H9 (cell line): ENCODE data around the gene NIM1K. TPM values are rescaled to one million over a fixed set of nuclear protein-coding genes. Genes with fewer than 3 reads are reported as not detected.

Source experiments
- DNase-seq: peaks from one replicate; pipeline ENCODE4 v3.0.0-alpha.2; 2017
- H2AFZ ChIP-seq: one replicate; pipeline ENCODE4 v1.6.1; 2013; ENCODE audit warnings: mild to moderate bottlenecking, low read length, control low read depth, moderate library complexity
- H2AK5ac ChIP-seq: 2 replicates; pipeline ENCODE4 v1.6.1; 2013; ENCODE audit warnings: low read length, control low read depth, mixed read lengths; ENCODE audit not compliant: insufficient read length
- H2BK120ac ChIP-seq: one replicate; pipeline ENCODE4 v1.6.1; 2013; ENCODE audit warnings: low read depth, mild to moderate bottlenecking, low read length, control low read depth, inconsistent platforms; ENCODE audit not compliant: poor library complexity, severe bottlenecking
- H2BK12ac ChIP-seq: 2 replicates; pipeline ENCODE4 v1.6.1; 2013; ENCODE audit warnings: low read length, control low read depth, mixed read lengths, low read depth; ENCODE audit not compliant: insufficient read length
- H2BK15ac ChIP-seq: 2 replicates; pipeline ENCODE4 v1.6.1; 2013; ENCODE audit warnings: low read depth, low read length, control low read depth
- H2BK20ac ChIP-seq: one replicate; pipeline ENCODE4 v1.6.1; 2013; ENCODE audit warnings: low read depth, mild to moderate bottlenecking, low read length, control low read depth, inconsistent platforms; ENCODE audit not compliant: poor library complexity, severe bottlenecking
- H2BK5ac ChIP-seq: 2 replicates; pipeline ENCODE4 v1.6.1; 2013; ENCODE audit warnings: low read length, control low read depth, mixed read lengths; ENCODE audit not compliant: insufficient read length
- H3K14ac ChIP-seq: 2 replicates; pipeline ENCODE4 v1.6.1; 2013; ENCODE audit warnings: low read length, control low read depth; ENCODE audit not compliant: insufficient read depth
- H3K18ac ChIP-seq: 2 replicates; pipeline ENCODE4 v1.6.1; 2013; ENCODE audit warnings: low read depth, mild to moderate bottlenecking, mixed read lengths, low read length, control low read depth; ENCODE audit not compliant: insufficient read length
- H3K23ac ChIP-seq: 2 replicates; pipeline ENCODE4 v1.6.1; 2013; ENCODE audit warnings: low read length, control low read depth, mixed read lengths, low read depth; ENCODE audit not compliant: insufficient read length
- H3K23me2 ChIP-seq: 2 replicates; pipeline ENCODE4 v1.6.1; 2013; ENCODE audit warnings: low read depth, mild to moderate bottlenecking, mixed read lengths, low read length, control low read depth; ENCODE audit not compliant: insufficient read length, poor library complexity, severe bottlenecking
- H3K27ac ChIP-seq: 2 replicates; pipeline ENCODE4 v1.5.1; 2013; ENCODE audit warnings: low read length, control low read depth, mixed read lengths, low read depth; ENCODE audit not compliant: insufficient read length
- H3K27me3 ChIP-seq: 2 replicates; pipeline ENCODE4 v1.6.1; 2013; ENCODE audit warnings: low read length, control low read depth, inconsistent platforms; ENCODE audit not compliant: insufficient read depth
- H3K4ac ChIP-seq: 2 replicates; pipeline ENCODE4 v1.6.1; 2013; ENCODE audit warnings: low read depth, mild to moderate bottlenecking, control low read depth, inconsistent platforms, low read length, moderate library complexity
- H3K4me1 ChIP-seq: 2 replicates; pipeline ENCODE4 v1.6.1; 2013; ENCODE audit warnings: low read length, control low read depth, inconsistent platforms; ENCODE audit not compliant: insufficient read depth
- H3K4me2 ChIP-seq: 2 replicates; pipeline ENCODE4 v1.6.1; 2013; ENCODE audit warnings: low read length, control low read depth, mixed read lengths; ENCODE audit not compliant: insufficient read length, insufficient read depth
- H3K56ac ChIP-seq: 2 replicates; pipeline ENCODE4 v1.6.1; 2013; ENCODE audit warnings: low read depth, mild to moderate bottlenecking, mixed read lengths, low read length, control low read depth; ENCODE audit not compliant: insufficient read length
- H3K79me1 ChIP-seq: 2 replicates; pipeline ENCODE4 v1.6.1; 2013; ENCODE audit warnings: low read depth, mild to moderate bottlenecking, moderate library complexity, low read length, control low read depth, inconsistent platforms; ENCODE audit not compliant: insufficient read depth, poor library complexity, severe bottlenecking
- H3K79me2 ChIP-seq: 2 replicates; pipeline ENCODE4 v1.6.1; 2013; ENCODE audit warnings: low read length, control low read depth, inconsistent platforms; ENCODE audit not compliant: insufficient read depth
- H3K9ac ChIP-seq: 2 replicates; pipeline ENCODE4 v1.6.1; 2013; ENCODE audit warnings: low read length, control low read depth, mixed read lengths; ENCODE audit not compliant: insufficient read length; ENCODE audit errors: extremely low read depth
- H3K9me3 ChIP-seq: one replicate; pipeline ENCODE4 v1.6.1; 2013; ENCODE audit warnings: low read depth, low read length, inconsistent platforms; ENCODE audit not compliant: control insufficient read depth
- H3T11ph ChIP-seq: one replicate; pipeline ENCODE4 v1.6.1; 2013; ENCODE audit warnings: mild to moderate bottlenecking, low read length, control low read depth, inconsistent platforms
- H4K20me1 ChIP-seq: one replicate; pipeline ENCODE4 v1.6.1; 2013; ENCODE audit not compliant: control insufficient read depth, insufficient read length, insufficient read depth
- H4K5ac ChIP-seq: 2 replicates; pipeline ENCODE4 v1.6.1; 2013; ENCODE audit warnings: low read depth, mild to moderate bottlenecking, mixed read lengths, low read length, control low read depth; ENCODE audit not compliant: insufficient read length
- H4K8ac ChIP-seq: replicated peaks from 2 replicates; pipeline ENCODE4 v1.6.1; 2013; ENCODE audit warnings: low read length, control low read depth, mixed read lengths, low read depth; ENCODE audit not compliant: insufficient read length
- H4K91ac ChIP-seq: 2 replicates; pipeline ENCODE4 v1.6.1; 2013; ENCODE audit warnings: low read depth, mild to moderate bottlenecking, moderate library complexity, mixed read lengths, low read length, control low read depth; ENCODE audit not compliant: insufficient read length
- H3K27ac Mint-ChIP-seq, 3 experiments: 2 replicates in 2 of 3; 3 replicates in 1 of 3; pipeline ENCODE4 v1.8.0; 2020 to 2021; ENCODE audit warnings: mixed read lengths in 3 of 3, mild to moderate bottlenecking in 1 of 3, moderate library complexity in 1 of 3
- H3K27me3 Mint-ChIP-seq: 2 replicates; pipeline ENCODE4 v1.8.0; 2021; ENCODE audit warnings: low read depth, mild to moderate bottlenecking, moderate library complexity, mixed read lengths
- H3K36me3 Mint-ChIP-seq, 3 experiments: 2 replicates in 2 of 3; 3 replicates in 1 of 3; pipeline ENCODE4 v1.8.0; 2020 to 2021; ENCODE audit warnings: low read depth in 3 of 3, mixed read lengths in 3 of 3; ENCODE audit not compliant: insufficient read depth in 1 of 3
- H3K4me1 Mint-ChIP-seq, 2 experiments: 2 replicates each; pipeline ENCODE4 v1.8.0; 2020; ENCODE audit warnings: mixed read lengths in 2 of 2
- H3K4me3 Mint-ChIP-seq, 2 experiments: 2 replicates in 1 of 2; 3 replicates in 1 of 2; pipeline ENCODE4 v1.8.0; 2020 to 2021; ENCODE audit warnings: mild to moderate bottlenecking in 2 of 2, mixed read lengths in 2 of 2, moderate library complexity in 1 of 2
- H3K9me3 Mint-ChIP-seq, 2 experiments: 2 replicates in 1 of 2; 3 replicates in 1 of 2; pipeline ENCODE4 v1.8.0; 2020; ENCODE audit warnings: mild to moderate bottlenecking in 2 of 2, mixed read lengths in 2 of 2, moderate library complexity in 1 of 2
- CTCF ChIP-seq: fragments of 200-600 bp; sonication (generic); conservative IDR thresholded peaks from 3 replicates; pipeline ENCODE4 v1.8.0; 2021; ENCODE audit warnings: antibody characterized with exemption, mild to moderate bottlenecking
- total RNA-seq: library from RNA; stranded (reverse); gene quantifications from 2 replicates; pipeline ENCODE4 v1.2.1, GENCODE V29; 2021

Gene NIM1K
- total RNA-seq, 1 experiment from 2014 or later: 0.07 TPM

- Histone ChIP-seq H3K4me1 (no peaks in the 10 kb centered on the region; the same call in 1 of the 2 replicates), H4K20me1 (no peaks in the 10 kb centered on the region), H3K79me1 (no peaks in the 10 kb centered on the region), H3K4me2 (no peak overlapping the region), H2BK20ac (no peak overlapping the region), H3K56ac (no peak overlapping the region), H2AFZ (no peak overlapping the region), H3K23me2 (no peaks in the 10 kb centered on the region), H3K23ac (no peak overlapping the region), H4K5ac (no peak overlapping the region), H3K14ac (no peak overlapping the region), H3K79me2 (no peaks in the 10 kb centered on the region), H3K4ac (no peak overlapping the region), H3K27ac (no peak overlapping the region), H3T11ph (no peak overlapping the region), H2AK5ac (no peak overlapping the region), H4K91ac (no peak overlapping the region), H2BK5ac (no peak overlapping the region), H2BK12ac (no peak overlapping the region), H3K27me3 (no peaks in the 10 kb centered on the region), H4K8ac (no peak overlapping the region), H3K9me3 (no peaks in the 10 kb centered on the region), H3K18ac (no peak overlapping the region), H2BK15ac (no peak overlapping the region), H3K9ac (no peak overlapping the region), H2BK120ac (no peak overlapping the region)
- H3K9me3 Mint-ChIP-seq: peaks cover 1 to 2% of the 10 kb centered on the region in 2 experiments; a peak in 2 of 5 replicates
- peaks cover 7 to 10% of the 10 kb centered on the region in 2 experiments for H3K4me1 Mint-ChIP-seq
- H3K27ac Mint-ChIP-seq: no peak overlapping the region
- DNase-seq: no peak
- H3K27me3 Mint-ChIP-seq: peaks cover 6% of the 10 kb centered on the region
- no peak overlapping the region for H3K4me3 Mint-ChIP-seq
- TF ChIP-seq CTCF: no peak
- 0 out of 7 replicates have a peak, but pooled peaks cover 0 to 2% (median 0%) of the 10 kb centered on the region in 3 experiments for H3K36me3 Mint-ChIP-seq
Measured at GRCh38 chr5:43273552-43273951, 81.5 kb downstream of the NIM1K start.
